GM10266 (cell line): ENCODE data around the gene ADH1B.
"Not testable (repeated sequence)": the region's sequence is repeated elsewhere in the genome, so short reads cannot be mapped to it uniquely, and the experiment has no call there.

Experiments
- DNase-seq: peaks from one replicate; pipeline ENCODE4 v3.0.0; 2012; ENCODE audit errors: extremely low spot score
- TF ChIP-seq, protein P1 (sequence below): IDR thresholded peaks from 2 replicates; pipeline ENCODE4 v1.5.1; 2012; ENCODE audit warnings: mild to moderate bottlenecking, low read depth; ENCODE audit not compliant: control insufficient read depth, insufficient read depth; ENCODE audit errors: missing control alignments

Gene ADH1B

GRCh38 chr4:99323756-99324155 lies 2.6 kb upstream of the ADH1B start:
- TF ChIP-seq, protein P1, sequence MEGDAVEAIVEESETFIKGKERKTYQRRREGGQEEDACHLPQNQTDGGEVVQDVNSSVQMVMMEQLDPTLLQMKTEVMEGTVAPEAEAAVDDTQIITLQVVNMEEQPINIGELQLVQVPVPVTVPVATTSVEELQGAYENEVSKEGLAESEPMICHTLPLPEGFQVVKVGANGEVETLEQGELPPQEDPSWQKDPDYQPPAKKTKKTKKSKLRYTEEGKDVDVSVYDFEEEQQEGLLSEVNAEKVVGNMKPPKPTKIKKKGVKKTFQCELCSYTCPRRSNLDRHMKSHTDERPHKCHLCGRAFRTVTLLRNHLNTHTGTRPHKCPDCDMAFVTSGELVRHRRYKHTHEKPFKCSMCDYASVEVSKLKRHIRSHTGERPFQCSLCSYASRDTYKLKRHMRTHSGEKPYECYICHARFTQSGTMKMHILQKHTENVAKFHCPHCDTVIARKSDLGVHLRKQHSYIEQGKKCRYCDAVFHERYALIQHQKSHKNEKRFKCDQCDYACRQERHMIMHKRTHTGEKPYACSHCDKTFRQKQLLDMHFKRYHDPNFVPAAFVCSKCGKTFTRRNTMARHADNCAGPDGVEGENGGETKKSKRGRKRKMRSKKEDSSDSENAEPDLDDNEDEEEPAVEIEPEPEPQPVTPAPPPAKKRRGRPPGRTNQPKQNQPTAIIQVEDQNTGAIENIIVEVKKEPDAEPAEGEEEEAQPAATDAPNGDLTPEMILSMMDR, result no peak
- DNase-seq, result no peak

DNA sequence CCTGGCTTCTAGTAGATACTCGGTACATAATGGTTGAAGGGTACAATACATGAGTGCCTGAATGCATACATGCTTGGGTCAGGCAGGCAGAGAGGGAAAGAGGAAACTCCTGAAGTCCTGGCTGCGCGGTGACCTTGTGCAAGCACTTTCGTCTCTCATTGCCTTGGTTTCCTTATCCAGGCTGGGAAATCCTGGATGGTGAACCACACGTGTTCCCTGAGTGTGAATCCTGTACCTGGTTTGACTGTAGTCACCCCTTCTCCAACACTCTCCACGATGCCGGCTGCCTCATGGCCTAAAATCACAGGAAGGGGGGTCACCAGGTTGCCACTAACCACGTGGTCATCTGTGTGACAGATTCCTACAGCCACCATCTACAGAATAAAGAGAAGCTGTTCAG lies 3.4 kb downstream of the ADH1B start:
- not testable (repeated sequence) for DNase-seq

GRCh38 chr4:99317354-99317753 lies 3.8 kb downstream of the ADH1B start:
- no peak for DNase-seq
- TF ChIP-seq, protein P1, result no peak

DNA sequence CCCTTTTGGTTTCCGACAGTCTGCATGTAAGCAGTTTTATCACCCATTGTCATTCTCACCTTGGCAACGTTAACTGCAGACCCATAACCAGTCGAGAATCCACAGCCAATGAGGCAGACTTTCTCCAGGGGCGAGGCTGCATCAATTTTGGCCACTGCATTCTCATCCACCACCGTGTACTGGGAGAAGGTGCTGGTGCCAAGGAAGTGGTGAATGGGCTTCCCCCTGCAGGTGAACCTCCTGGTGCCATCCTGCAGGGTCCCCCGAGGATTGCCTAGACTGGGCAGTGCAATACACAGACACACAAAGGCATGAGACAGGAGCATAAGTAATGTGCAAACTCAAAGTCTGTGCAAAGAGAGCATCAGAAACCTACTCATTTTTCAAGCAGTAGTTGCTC lies 5.4 kb downstream of the ADH1B start:
- TF ChIP-seq, protein P1, result no peak
- DNase-seq, result no peak

DNA sequence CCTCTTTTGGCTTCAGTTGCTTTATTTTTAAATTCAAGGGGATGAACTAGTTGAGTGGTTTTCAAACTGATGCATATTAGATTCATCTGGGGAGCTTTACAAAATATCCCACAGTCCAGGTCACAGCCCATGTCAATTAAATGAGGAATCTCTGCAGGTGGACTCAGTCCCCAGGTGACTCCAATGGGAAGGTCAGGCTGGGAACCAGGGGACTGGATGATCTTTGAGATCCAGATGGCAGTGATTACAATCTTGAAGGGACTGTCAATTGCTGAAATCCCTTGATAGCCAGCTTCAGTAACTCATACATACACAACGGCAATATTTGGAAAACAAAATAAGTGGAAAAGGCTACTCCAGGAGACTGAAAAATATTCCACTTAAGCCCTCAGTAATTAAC lies 7.0 kb downstream of the ADH1B start:
- DNase-seq, result no peak
- TF ChIP-seq, protein P1, result no peak

- TF ChIP-seq, protein P1, result no peak
- no peak for DNase-seq
Measured at GRCh38 chr4:99310389-99310788, 10.8 kb downstream of the ADH1B start.

GRCh38 chr4:99305638-99306400 lies 15.4 kb downstream of the ADH1B start:
- no peak for DNase-seq
- TF ChIP-seq, protein P1, result no peak
